COR-L47 (cell line): ENCODE data around the gene AFAP1.

Experiments used
- DNase-seq: peaks from one replicate; lab custom pipeline; 2025; lab: John Stamatoyannopoulos, UW

AFAP1 gene

DNA sequence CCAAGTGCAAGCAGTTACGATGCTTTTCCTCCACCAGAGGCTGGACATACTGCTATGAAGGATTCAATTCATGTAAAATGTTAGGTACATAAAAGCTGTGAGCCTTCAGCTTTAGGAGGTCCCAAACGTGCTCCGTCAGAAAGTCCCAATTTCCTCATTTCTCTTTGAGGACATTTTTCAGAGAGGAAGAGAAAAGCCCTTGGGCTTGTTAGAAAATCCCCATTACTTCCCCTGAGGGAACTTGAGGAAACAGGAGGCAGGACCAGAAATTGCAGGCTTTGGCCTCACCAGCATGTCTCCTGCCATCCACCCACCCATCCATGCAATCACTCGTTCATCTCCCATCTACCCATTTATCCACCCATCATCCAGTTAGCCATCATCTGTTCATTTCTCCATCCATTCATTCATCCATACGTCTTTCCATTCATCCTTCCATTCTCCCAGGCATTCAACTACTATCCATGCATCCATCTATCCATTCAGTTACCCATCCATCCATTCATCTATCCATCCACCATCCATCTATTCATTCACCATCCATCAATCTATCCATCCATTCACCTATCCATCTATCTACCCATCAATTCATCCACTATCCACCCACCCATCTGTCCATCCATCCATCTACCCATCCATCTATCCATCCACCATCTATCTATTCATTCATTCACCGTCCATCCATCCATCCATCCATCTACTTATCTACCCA lies 223.5 kb downstream of the AFAP1 start:
- no peak for DNase-seq

DNA sequence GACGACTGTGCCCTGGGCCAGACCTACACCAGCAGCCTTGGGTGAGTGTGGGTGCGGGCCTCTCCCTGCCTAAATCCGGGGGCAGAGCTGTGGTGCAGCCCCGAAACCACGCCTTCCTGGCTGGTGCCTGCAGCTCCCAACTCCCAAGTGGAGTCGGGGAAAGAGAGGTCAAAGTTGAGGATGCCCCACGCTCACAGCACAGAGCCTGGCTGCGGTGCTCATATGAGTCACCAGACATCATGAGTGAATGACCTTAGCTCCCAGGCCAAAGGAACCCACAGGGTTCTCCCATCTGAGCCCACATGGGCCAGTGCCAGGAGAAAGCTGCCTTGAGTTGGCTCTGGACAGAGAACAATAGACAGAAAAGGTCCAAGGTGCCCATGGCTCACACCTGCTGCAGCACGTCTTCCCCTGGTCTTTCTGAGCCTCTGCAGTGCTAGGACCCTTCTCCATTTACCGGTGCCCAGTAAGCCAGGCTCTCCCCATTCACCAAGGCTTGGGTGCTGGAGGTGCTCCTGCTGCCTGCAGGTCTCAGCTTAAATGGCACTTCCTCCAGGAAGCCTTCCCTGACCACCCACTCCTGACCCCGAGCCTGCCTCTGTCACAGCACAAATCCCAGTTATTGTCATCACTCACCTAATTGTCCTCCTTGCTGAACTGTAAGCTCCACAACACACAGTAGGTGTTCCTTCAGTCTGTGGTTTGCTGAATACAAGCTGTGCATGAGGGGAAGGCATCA lies 224.2 kb downstream of the AFAP1 start:
- no peak for DNase-seq

DNA sequence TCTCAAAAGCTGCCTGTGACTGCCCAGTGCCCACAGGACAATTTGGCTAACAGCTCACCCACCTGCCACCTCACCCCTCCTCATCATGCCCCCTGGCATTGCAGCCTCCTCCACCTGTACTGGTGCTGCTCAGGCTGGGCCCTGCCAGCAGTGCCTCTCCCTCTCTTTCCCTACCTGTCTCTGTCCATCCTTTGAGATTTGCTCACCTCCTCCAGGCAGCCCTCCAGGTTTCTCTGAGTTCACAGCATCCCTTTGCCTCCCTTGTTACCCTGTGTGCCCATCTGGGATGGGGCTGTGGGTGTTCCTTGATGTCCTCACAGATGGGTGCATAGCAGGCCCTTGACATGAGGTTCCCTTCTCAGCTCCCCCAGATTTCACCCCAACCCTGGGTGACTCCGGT lies 224.9 kb downstream of the AFAP1 start:
- DNase-seq: no peak

DNA sequence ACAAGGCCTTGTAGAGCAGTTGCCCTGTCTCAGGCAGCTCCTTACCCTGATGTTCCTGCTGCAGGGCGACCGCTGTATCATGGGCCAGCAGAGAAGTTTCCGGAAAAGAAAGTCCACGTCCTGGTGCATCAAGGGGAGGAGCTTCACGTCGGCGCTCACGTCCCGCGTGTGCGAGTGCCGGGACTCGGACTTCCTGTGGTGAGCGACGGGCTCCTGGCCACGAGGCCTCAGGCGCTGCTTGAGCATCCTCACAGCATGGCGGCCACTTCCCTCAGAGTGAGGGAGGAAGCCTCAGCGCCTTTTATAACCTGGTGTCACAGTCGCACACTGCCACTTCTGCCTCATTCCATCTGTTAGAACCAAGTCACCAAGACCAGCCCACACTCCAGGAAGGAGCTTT lies 225.5 kb downstream of the AFAP1 start:
- DNase-seq: no peak

DNA sequence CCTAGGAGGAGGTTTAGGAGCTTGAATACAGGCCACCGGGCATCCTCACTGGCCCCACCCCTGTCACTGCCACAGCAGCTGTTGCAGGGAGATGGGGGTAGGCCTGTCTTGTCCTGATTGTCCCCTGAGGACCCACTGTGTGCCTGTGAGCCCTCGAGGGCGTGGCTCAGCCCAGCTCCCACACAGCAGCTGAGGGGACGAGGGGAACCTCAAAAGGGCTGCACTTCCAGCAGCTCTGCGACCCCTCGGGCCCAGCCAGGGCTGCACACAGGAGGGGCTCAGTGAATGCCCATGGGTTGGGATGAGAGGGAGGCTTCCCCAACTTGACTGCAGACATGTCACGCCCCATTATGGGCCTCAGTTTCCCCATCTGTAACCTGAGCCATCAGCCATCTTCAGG lies 225.9 kb downstream of the AFAP1 start:
- DNase-seq: no peak

DNA sequence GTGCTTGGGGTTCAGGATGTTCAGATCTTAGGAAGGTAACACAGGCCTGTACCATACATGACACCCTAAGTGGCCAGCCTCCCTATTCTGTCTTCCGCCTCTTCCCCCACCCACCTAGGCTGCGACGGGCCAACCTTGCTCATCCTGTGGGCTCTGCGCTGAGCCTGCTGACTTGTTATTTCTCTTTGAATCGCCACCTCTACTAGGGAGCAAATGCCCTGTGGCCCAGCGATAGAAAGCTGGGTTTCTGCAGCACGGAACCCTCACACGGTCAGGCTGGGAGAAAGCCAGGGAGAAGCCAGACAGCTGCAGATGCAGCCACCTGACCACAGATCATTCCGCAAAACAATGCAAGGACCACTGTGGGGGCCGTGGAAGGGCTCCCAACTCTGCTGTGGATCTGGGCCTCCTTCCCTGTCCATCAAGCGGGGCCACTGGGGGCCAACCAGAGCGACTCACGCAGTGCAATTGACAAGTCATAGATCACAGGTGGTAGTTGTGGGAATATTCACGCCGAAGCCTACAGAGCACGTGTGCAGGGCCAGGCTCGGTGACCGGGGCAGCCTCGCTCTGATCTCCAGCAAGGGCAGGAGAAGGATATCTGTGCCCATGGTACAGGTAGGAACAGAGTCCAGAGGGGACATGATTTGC lies 227.5 kb downstream of the AFAP1 start:
- no peak for DNase-seq

DNA sequence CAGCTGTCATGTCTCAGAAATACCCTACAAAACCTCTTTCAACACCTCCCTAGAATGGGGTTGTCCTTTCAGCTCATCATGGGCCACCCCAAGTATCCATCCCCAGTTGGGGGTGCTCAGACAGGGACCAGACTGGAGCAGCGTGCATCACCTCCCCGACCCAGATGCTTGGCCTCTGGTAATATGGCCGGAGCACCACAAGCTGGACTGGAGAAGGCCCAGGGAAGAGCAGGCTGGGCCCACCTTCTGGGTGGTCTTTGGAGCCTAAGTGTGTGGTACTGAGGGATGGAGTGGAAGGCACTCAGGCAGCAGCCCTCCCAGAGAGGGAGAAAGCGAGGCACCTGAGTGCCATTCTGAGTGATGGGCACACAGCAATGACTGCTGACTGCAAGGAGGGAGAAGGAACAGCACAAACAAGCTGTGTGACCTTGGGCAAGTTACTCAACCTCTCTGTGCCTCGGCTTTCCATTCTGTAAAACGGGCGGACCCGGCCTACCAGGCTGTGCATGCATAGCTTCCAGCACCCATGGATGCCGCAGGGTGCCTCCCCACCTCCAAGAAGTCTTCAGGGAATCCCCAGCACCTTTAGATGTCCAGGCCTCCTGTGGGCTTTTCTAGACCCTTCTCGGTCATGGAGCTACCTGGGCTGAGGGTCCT lies 228.2 kb downstream of the AFAP1 start:
- no peak for DNase-seq

DNA sequence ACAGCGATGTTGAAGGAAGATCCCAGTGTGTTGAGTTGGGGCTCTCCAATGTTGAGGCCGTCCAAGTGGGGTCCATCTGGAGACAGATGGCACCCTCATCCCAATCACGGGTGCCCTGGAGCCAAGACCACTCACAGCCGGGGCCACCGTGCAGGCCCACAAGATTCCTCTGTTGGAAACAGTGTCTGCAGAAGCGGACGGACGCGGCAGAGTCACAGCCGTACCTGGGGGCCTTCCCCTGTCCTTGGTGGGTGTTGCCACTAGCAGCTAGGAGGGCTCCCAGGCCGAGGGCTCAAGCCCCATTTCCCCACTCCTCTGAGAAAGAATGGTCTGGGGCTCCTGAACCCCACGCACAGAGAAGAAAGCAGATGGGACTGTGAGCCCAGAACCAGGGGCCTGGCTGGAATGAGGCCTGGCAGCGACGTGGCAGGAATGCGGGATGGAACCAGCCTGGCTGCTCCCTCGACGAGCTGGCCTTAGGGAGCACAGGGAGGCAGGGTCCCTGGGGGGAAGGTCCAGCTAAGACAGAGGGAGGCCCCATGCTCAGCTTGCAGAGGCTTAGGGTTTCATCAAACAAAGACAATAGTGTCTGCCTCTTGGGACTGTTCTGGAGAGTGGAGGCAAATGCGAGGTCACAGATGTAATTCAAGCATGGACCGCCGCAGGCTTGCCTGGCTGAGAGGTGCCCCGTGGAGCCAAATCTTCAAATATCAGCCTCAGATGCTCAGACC lies 228.9 kb downstream of the AFAP1 start:
- DNase-seq: no peak

DNA sequence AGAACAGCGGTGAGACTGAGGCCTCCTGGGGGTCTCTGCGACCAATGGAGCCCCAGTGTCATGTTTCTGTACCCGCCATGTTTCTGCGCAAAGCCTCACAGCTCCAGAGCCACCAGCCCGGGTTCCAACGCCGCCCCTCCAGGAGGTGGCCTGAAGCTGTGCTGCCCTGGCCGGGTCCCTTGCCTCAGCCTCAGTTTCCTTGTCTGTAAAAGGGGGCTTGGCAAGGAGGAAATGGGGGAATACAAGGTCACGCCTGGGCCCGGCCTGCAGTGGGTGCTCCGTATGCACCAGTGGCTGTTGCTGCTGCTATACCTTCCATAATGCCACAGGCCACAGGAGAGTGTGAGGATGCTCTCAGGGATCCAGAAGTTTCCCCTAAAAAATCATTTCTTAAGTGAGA lies 229.5 kb downstream of the AFAP1 start:
- no peak for DNase-seq

DNA sequence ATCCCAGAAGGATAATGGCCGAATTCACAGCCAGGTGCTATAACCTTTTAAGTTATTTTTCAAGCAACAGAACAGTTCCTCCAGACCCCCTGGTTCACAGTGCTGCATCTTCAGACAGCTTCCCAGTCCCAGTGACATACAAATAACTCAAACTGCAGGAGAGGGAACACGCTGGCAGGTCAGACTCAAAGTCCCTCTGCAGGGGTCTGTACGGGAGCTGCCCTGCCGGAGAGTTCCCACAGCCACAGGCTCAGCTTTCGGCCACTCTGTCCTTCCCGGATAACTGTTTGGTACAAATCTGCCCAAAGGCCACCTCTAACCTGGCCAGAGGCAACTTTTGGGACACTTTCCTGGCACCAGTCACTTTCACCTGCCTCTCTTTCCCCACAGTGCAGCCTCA lies 230.2 kb downstream of the AFAP1 start:
- no peak for DNase-seq

DNA sequence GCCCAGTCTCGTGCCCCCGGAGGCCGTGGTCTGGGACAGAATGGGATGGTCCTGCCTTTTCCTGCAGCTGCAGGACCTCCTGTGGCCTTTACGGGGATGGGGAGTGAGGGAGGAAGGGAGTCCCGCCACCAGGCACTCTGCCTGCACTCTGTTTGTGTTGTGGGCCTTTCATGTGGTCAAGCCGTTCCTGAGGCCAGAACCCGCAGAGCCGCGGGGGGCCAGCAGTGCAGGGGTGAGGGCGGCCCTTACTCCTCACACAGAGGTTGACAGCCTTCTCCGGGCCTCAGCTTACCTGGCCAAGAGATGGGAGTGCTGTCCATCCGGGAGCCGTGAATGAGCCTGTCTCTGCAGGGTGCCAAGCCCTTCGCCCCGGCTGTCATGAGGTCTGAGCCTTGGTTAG lies 230.7 kb downstream of the AFAP1 start:
- DNase-seq: no peak
